Mesendoderm (in vitro differentiated cells): ENCODE results near the gene SYT7.

ENCODE experiments used
- DNase-seq: peaks from one replicate; pipeline ENCODE4 v3.0.0; 2013
- H2AK5ac ChIP-seq: 2 replicates; pipeline ENCODE4 v1.6.1; 2013; ENCODE audit warnings: low read length, inconsistent platforms
- H2BK120ac ChIP-seq: 2 replicates; pipeline ENCODE4 v1.6.1; 2013; ENCODE audit warnings: low read depth, mild to moderate bottlenecking, low read length, moderate library complexity, mixed read lengths
- H2BK15ac ChIP-seq: replicated peaks from 2 replicates; pipeline ENCODE4 v1.6.1; 2013; ENCODE audit warnings: low read depth, mild to moderate bottlenecking, moderate library complexity
- H2BK5ac ChIP-seq: 2 replicates; pipeline ENCODE4 v1.6.1; 2013; ENCODE audit warnings: low read length, inconsistent platforms
- H3K18ac ChIP-seq: 2 replicates; pipeline ENCODE4 v1.6.1; 2013; ENCODE audit warnings: mild to moderate bottlenecking, low read length, mixed read lengths
- H3K23ac ChIP-seq: one replicate; pipeline ENCODE4 v1.6.1; 2013; ENCODE audit warnings: low read length
- H3K27ac ChIP-seq: 2 replicates; pipeline ENCODE4 v1.5.1; 2013; ENCODE audit warnings: low read depth, mild to moderate bottlenecking, inconsistent platforms, low read length, moderate library complexity
- H3K27me3 ChIP-seq: 2 replicates; pipeline ENCODE4 v1.6.1; 2013; ENCODE audit warnings: low read length, control low read depth, mild to moderate bottlenecking, inconsistent platforms; ENCODE audit not compliant: insufficient read depth, poor library complexity
- H3K36me3 ChIP-seq: 2 replicates; pipeline ENCODE4 v1.6.1; 2013; ENCODE audit warnings: low read length, inconsistent platforms; ENCODE audit not compliant: control insufficient read depth, insufficient read depth
- H3K4ac ChIP-seq: one replicate; pipeline ENCODE4 v1.6.1; 2013; ENCODE audit warnings: low read depth, mild to moderate bottlenecking, low read length, moderate library complexity
- H3K4me1 ChIP-seq: 2 replicates; pipeline ENCODE4 v1.6.1; 2013; ENCODE audit warnings: low read depth, low read length, inconsistent platforms; ENCODE audit not compliant: control insufficient read depth
- H3K4me2 ChIP-seq: 2 replicates; pipeline ENCODE4 v1.6.1; 2013; ENCODE audit warnings: low read length
- H3K4me3 ChIP-seq: 2 replicates; pipeline ENCODE4 v1.5.1; 2013; ENCODE audit warnings: mild to moderate bottlenecking, low read length
- H3K56ac ChIP-seq: one replicate; pipeline ENCODE4 v1.6.1; 2013; ENCODE audit warnings: low read length
- H3K79me1 ChIP-seq: 2 replicates; pipeline ENCODE4 v1.6.1; 2013; ENCODE audit warnings: low read length, inconsistent platforms
- H3K79me2 ChIP-seq: 2 replicates; pipeline ENCODE4 v1.6.1; 2013; ENCODE audit warnings: mild to moderate bottlenecking, low read length; ENCODE audit not compliant: control insufficient read depth, insufficient read depth
- H3K9ac ChIP-seq: 2 replicates; pipeline ENCODE4 v1.6.1; 2013; ENCODE audit warnings: low read length, inconsistent platforms
- H4K5ac ChIP-seq: one replicate; pipeline ENCODE4 v1.6.1; 2013; ENCODE audit warnings: low read length
- H4K8ac ChIP-seq: one replicate; pipeline ENCODE4 v1.6.1; 2013; ENCODE audit warnings: low read depth, mild to moderate bottlenecking, control low read depth, low read length, moderate library complexity
- WGBS: extraction: QIAGEN DNeasy Blood & Tissue Kit; methylation state at CpG from one replicate; pipeline ENCODE4 v1.1.7; 2013; ENCODE audit warnings: low lambda C conversion rate, missing lambda C conversion rate; ENCODE audit not compliant: insufficient coverage; ENCODE audit errors: extremely low coverage; 5-methylcytosine and 5-hydroxymethylcytosine counted together

SYT7 gene

GRCh38 chr11:61603667-61604066, 22.8 kb upstream of the SYT7 start:
- Histone ChIP-seq H3K4me1 (peaks cover 4% of the 10 kb centered on the region), H3K4ac (no peak overlapping the region), H3K4me3 (no peak overlapping the region), H4K5ac (no peak overlapping the region), H3K4me2 (no peak overlapping the region), H3K27ac (no peak overlapping the region), H3K79me1 (no peaks in the 10 kb centered on the region), H3K18ac (no peak overlapping the region), H3K56ac (no peak overlapping the region), H2BK120ac (no peak overlapping the region), H3K79me2 (no peaks in the 10 kb centered on the region), H2AK5ac (no peak overlapping the region), H2BK15ac (no peak overlapping the region), H3K23ac (no peak overlapping the region), H3K9ac (no peak overlapping the region), H3K27me3 (no peaks in the 10 kb centered on the region), H2BK5ac (no peak overlapping the region), H3K36me3 (no peaks in the 10 kb centered on the region), H4K8ac (no peak overlapping the region)
- no peak for DNase-seq
- no CpG with 5 or more reads among the region's 6 CpGs for WGBS

GRCh38 chr11:61602775-61603569, 22.1 kb upstream of the SYT7 start:
- Histone ChIP-seq H3K9ac (no peak overlapping the region), H3K4me1 (peaks cover 4% of the 10 kb centered on the region), H4K5ac (no peak overlapping the region), H3K79me1 (no peaks in the 10 kb centered on the region), H2BK5ac (no peak overlapping the region), H2BK120ac (no peak overlapping the region), H3K18ac (no peak overlapping the region), H3K36me3 (no peaks in the 10 kb centered on the region), H3K4ac (no peak overlapping the region), H3K27me3 (no peaks in the 10 kb centered on the region), H3K23ac (no peak overlapping the region), H2AK5ac (no peak overlapping the region), H2BK15ac (no peak overlapping the region), H3K79me2 (no peaks in the 10 kb centered on the region), H3K27ac (no peak overlapping the region), H3K56ac (no peak overlapping the region), H3K4me2 (no peak overlapping the region), H4K8ac (no peak overlapping the region), H3K4me3 (no peak overlapping the region)
- DNase-seq, result no peak
- no CpG with 5 or more reads among the region's 20 CpGs for WGBS

GRCh38 chr11:61601512-61601911, 20.6 kb upstream of the SYT7 start:
- Histone ChIP-seq H3K23ac (no peak overlapping the region), H2BK120ac (no peak overlapping the region), H4K5ac (no peak overlapping the region), H3K79me1 (no peaks in the 10 kb centered on the region), H3K18ac (no peak overlapping the region), H3K4me2 (no peak overlapping the region), H3K79me2 (no peaks in the 10 kb centered on the region), H2BK15ac (no peak overlapping the region), H2AK5ac (no peak overlapping the region), H3K27ac (no peak overlapping the region), H3K9ac (no peak overlapping the region), H3K36me3 (no peaks in the 10 kb centered on the region), H2BK5ac (no peak overlapping the region), H4K8ac (no peak overlapping the region), H3K4ac (no peak overlapping the region), H3K56ac (no peak overlapping the region), H3K4me3 (no peak overlapping the region), H3K4me1 (peaks cover 4% of the 10 kb centered on the region), H3K27me3 (no peaks in the 10 kb centered on the region)
- no CpG with 5 or more reads among the region's 4 CpGs for WGBS
- DNase-seq, result no peak

GRCh38 chr11:61599968-61600710, 19.3 kb upstream of the SYT7 start:
- Histone ChIP-seq H3K4me3 (no peak overlapping the region), H2BK15ac (no peak overlapping the region), H3K4me1 (peaks cover 7% of the 10 kb centered on the region), H3K56ac (peak overlapping the region; percentile 79), H3K36me3 (no peaks in the 10 kb centered on the region), H3K27me3 (no peaks in the 10 kb centered on the region), H2AK5ac (no peak overlapping the region), H4K5ac (no peak overlapping the region), H3K9ac (no peak overlapping the region), H3K18ac (no peak overlapping the region), H3K23ac (peak overlapping the region; percentile 84), H3K4me2 (no peak overlapping the region), H3K79me2 (no peaks in the 10 kb centered on the region), H2BK120ac (no peak overlapping the region), H3K4ac (no peak overlapping the region), H3K27ac (no peak overlapping the region), H4K8ac (no peak overlapping the region), H2BK5ac (no peak overlapping the region), H3K79me1 (no peaks in the 10 kb centered on the region)
- no peak for DNase-seq
- no CpG with 5 or more reads among the region's 13 CpGs for WGBS

- Histone ChIP-seq H3K36me3 (no peaks in the 10 kb centered on the region), H2AK5ac (no peak overlapping the region), H3K56ac (peak overlapping the region; percentile 79), H2BK120ac (no peak overlapping the region), H3K27me3 (no peaks in the 10 kb centered on the region), H4K5ac (no peak overlapping the region), H3K27ac (no peak overlapping the region), H2BK5ac (peak overlapping the region; percentile 6), H3K4me3 (no peak overlapping the region), H3K4ac (no peak overlapping the region), H3K4me2 (no peak overlapping the region), H2BK15ac (no peak overlapping the region), H4K8ac (no peak overlapping the region), H3K18ac (no peak overlapping the region), H3K4me1 (peaks cover 10% of the 10 kb centered on the region), H3K79me1 (no peaks in the 10 kb centered on the region), H3K9ac (peak overlapping the region; percentile 8), H3K79me2 (no peaks in the 10 kb centered on the region), H3K23ac (peak overlapping the region; percentile 84)
- no CpG with 5 or more reads among the region's 25 CpGs for WGBS
- peak; percentile 86 for DNase-seq
These were observed 18.3 kb upstream of the SYT7 start for GRCh38 chr11:61598886-61599868.
